Esophagus squamous epithelium (tissue), 4 donors: Measurements from ENCODE around the gene ACSS2.

Source experiments
- POLR2A ChIP-seq, 4 donors: fragments of 450-650 bp; IDR thresholded peaks; one replicate each; pipeline ENCODE4 v1.6.1; 2017; ENCODE audit warnings: antibody characterized with exemption in 4 of 4, mild to moderate bottlenecking in 4 of 4, moderate library complexity in 3 of 4
- TF ChIP-seq, protein P1 (sequence below), 6 experiments: fragments of 450-650 bp in 4 of 6; fragments of 200-600 bp in 2 of 6; sonication (generic) in 2 of 6; IDR thresholded peaks; one replicate each; pipeline ENCODE4 v1.5.1; 2016 to 2019; ENCODE audit warnings: antibody characterized with exemption in 6 of 6, mild to moderate bottlenecking in 4 of 6, moderate library complexity in 4 of 6

DNA sequence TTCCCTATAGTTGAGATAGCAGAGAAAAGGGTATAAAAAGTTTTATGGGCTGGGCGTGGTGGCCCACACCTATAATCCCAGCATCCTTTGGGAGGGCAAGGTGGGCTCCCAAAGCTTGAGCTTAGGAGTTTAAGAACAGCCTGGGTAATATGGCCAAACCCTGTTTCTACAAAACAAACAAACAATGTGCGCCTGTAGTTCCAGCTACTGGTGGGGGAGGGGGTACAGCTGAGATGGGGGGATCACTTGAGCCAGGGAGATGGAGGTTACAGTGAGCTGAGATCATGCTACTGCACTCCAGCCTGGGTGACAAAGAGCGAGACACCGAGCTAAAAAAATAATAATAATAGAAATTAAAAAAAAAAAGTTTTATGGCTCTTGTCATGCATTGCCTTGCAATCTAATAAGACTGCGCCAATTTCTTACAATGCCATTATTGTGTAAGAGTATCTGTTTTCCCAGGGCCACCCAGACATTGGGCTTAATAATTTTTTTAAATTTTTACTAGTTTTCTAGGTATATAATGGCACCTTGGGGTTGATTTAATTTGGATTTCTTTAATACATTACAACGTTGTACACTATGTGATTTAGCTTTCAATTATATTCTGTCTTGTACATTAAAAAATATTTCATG is 3.9 kb downstream of the ACSS2 start:
- TF ChIP-seq, protein P1, sequence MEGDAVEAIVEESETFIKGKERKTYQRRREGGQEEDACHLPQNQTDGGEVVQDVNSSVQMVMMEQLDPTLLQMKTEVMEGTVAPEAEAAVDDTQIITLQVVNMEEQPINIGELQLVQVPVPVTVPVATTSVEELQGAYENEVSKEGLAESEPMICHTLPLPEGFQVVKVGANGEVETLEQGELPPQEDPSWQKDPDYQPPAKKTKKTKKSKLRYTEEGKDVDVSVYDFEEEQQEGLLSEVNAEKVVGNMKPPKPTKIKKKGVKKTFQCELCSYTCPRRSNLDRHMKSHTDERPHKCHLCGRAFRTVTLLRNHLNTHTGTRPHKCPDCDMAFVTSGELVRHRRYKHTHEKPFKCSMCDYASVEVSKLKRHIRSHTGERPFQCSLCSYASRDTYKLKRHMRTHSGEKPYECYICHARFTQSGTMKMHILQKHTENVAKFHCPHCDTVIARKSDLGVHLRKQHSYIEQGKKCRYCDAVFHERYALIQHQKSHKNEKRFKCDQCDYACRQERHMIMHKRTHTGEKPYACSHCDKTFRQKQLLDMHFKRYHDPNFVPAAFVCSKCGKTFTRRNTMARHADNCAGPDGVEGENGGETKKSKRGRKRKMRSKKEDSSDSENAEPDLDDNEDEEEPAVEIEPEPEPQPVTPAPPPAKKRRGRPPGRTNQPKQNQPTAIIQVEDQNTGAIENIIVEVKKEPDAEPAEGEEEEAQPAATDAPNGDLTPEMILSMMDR (IDR thresholded peaks at IDR 0.05): no peak
- TF ChIP-seq POLR2A (IDR thresholded peaks at IDR 0.05): no peak
